Measurements from ENCODE around the gene IHH.

Gene IHH

GRCh38 chr2:219041252-219041651, 19.5 kb downstream of the IHH start, which contains the start of gene CFAP65:
Gene CFAP65 (minus strand): TSS chr2:219041516. CDS start chr2:219039048, 2,468 bp downstream.
- peak within 1 kb of the TSS; percentile 51 for H3K4me3 ChIP-seq (ENCODE audit: low read length)
- TF ChIP-seq CTCF (conservative IDR thresholded peaks at IDR 0.05; ENCODE audit: low read depth, low read length) = no peak
- DNase-seq (ENCODE audit: low read depth) = no peak

- TF ChIP-seq CTCF (conservative IDR thresholded peaks at IDR 0.05; ENCODE audit: low read depth, low read length) = no peak
- no peak overlapping the region for H3K4me3 ChIP-seq (ENCODE audit: low read length)
- no peak for DNase-seq (ENCODE audit: low read depth)
Observed at GRCh38 chr2:219038600-219038999, 22.1 kb downstream of the IHH start.

GRCh38 chr2:219037783-219038499, 22.8 kb downstream of the IHH start:
- no peak for TF ChIP-seq CTCF (conservative IDR thresholded peaks at IDR 0.05; ENCODE audit: low read depth, low read length)
- DNase-seq (ENCODE audit: low read depth) = no peak
- H3K4me3 ChIP-seq (ENCODE audit: low read length) = no peak overlapping the region

GRCh38 chr2:219035942-219036341, 24.8 kb downstream of the IHH start:
- TF ChIP-seq CTCF (conservative IDR thresholded peaks at IDR 0.05; ENCODE audit: low read depth, low read length) = no peak
- DNase-seq (ENCODE audit: low read depth) = no peak
- no peak overlapping the region for H3K4me3 ChIP-seq (ENCODE audit: low read length)

- no peak overlapping the region for H3K4me3 ChIP-seq (ENCODE audit: low read length)
- no peak for TF ChIP-seq CTCF (conservative IDR thresholded peaks at IDR 0.05; ENCODE audit: low read depth, low read length)
- DNase-seq (ENCODE audit: low read depth) = no peak
Observed at GRCh38 chr2:219034823-219035222, 25.9 kb downstream of the IHH start.

- no peak for TF ChIP-seq CTCF (conservative IDR thresholded peaks at IDR 0.05; ENCODE audit: low read depth, low read length)
- no peak for DNase-seq (ENCODE audit: low read depth)
- H3K4me3 ChIP-seq (ENCODE audit: low read length) = no peak overlapping the region
Observed at GRCh38 chr2:219032051-219032745, 28.5 kb downstream of the IHH start.
